ENCODE results near the gene KLK15. TPM values are rescaled to one million over a fixed set of nuclear protein-coding genes. Genes with fewer than 3 reads are reported as not detected.

KLK15 gene
- total and polyA plus RNA-seq, 2 of the 4 experiments (the other 2 are of a cell fraction) = not detected

- 100% methylated on average over 1 of the region's 3 CpGs; no CpG with 5 or more reads in 1 of the 2 experiments for WGBS, 2 experiments (ENCODE audit: extremely low coverage in 2 of 2, insufficient read length in 1 of 2)
- Histone ChIP-seq H3K9ac (ENCODE audit: low read depth, low read length) (no peak overlapping the region), H2AK9ac (replicated peaks; ENCODE audit: low read depth, low read length, poor library complexity) (no peak overlapping the region), H3K4me1 (ENCODE audit: control insufficient read depth, insufficient read depth, low read length) (peaks cover 3% of the 10 kb centered on the region; the same call in 1 of the 2 replicates), H3K14ac (replicated peaks; ENCODE audit: low read depth, low read length) (no peak overlapping the region), H3K27ac (ENCODE audit: insufficient read depth, low read length) (no peak overlapping the region), H3K9me1 (ENCODE audit: insufficient read depth, low read length) (peaks cover 10% of the 10 kb centered on the region; the same call in 1 of the 2 replicates), H4K8ac (ENCODE audit: low read depth in 2 of 2, low read length in 2 of 2) (no peak overlapping the region), H2BK5ac (ENCODE audit: low read depth, low read length, poor library complexity, severe bottlenecking) (no peak overlapping the region), H3K23ac (ENCODE audit: low read depth, low read length) (no peak overlapping the region), H2BK120ac (ENCODE audit: low read depth, low read length) (no peak overlapping the region), H2AK5ac (ENCODE audit: low read depth, low read length) (no peak overlapping the region), H3K9me3 (ENCODE audit: control insufficient read depth, insufficient read depth, low read length) (no peaks in the 10 kb centered on the region), H4K5ac (ENCODE audit: low read depth, low read length) (no peak overlapping the region), H2BK20ac (ENCODE audit: low read depth, low read length) (no peak overlapping the region), H3K27me3 (ENCODE audit: control insufficient read depth, insufficient read depth, low read length) (no peaks in the 10 kb centered on the region), H3K4ac (ENCODE audit: low read depth, low read length) (no peak overlapping the region), H3K36me3 (ENCODE audit: control insufficient read depth, insufficient read depth, low read length) (peaks cover 37% of the 10 kb centered on the region), H2AFZ (replicated peaks; ENCODE audit: low read length, poor library complexity) (no peak overlapping the region), H2BK15ac (ENCODE audit: low read depth, low read length) (no peak overlapping the region), H3K4me2 (ENCODE audit: low read depth, low read length) (no peak overlapping the region), H3K4me3 (ENCODE audit: insufficient read depth, low read depth, low read length) (no peak overlapping the region), H4K91ac (ENCODE audit: insufficient read depth, low read depth, low read length) (no peak overlapping the region), H3K56ac (ENCODE audit: extremely low read depth, insufficient read depth, low read length) (no peak overlapping the region), H3K79me1 (ENCODE audit: low read depth in 1 of 2, low read length in 2 of 2) (peaks cover 13 to 31% of the 10 kb centered on the region in 2 experiments; a peak in 3 of 4 replicates), H3K18ac (ENCODE audit: low read depth, low read length) (no peak overlapping the region), H4K20me1 (ENCODE audit: insufficient read depth, low read length) (peaks cover 75% of the 10 kb centered on the region)
- no TSS peak for BruUV-seq (replicated peaks)
- ATAC-seq (ENCODE audit: low read depth) = no peak
- TF ChIP-seq POLR2A (IDR thresholded peaks at IDR 0.05; ENCODE audit: low read depth, low read length) (no peak), BHLHE40 (IDR thresholded peaks at IDR 0.05; ENCODE audit: low read depth, low read length) (no peak), RAD21 (IDR thresholded peaks at IDR 0.05; ENCODE audit: low read length) (no peak), SMC3 (IDR thresholded peaks at IDR 0.05; ENCODE audit: low read depth, low read length) (no peak), MAFK (IDR thresholded peaks at IDR 0.05; ENCODE audit: low read depth, low read length) (no peak), CHD1 (IDR thresholded peaks at IDR 0.05; ENCODE audit: low read depth, low read length) (no peak), USF2 (IDR thresholded peaks at IDR 0.05; ENCODE audit: low read depth, low read length) (no peak), NFE2L2 (IDR thresholded peaks at IDR 0.05; ENCODE audit: low read depth, low read length) (no peak), FOS (IDR thresholded peaks at IDR 0.05; ENCODE audit: low read depth, low read length) (no peak), ELK1 (IDR thresholded peaks at IDR 0.05; ENCODE audit: borderline replicate concordance, low read depth, low read length) (no peak), MAZ (IDR thresholded peaks at IDR 0.05; ENCODE audit: borderline replicate concordance, low read depth, low read length) (no peak), MXI1 (IDR thresholded peaks at IDR 0.05; ENCODE audit: borderline replicate concordance, low read depth, low read length) (no peak), RFX5 (IDR thresholded peaks at IDR 0.05; ENCODE audit: low read depth, low read length) (no peak), CEBPB (IDR thresholded peaks at IDR 0.05; ENCODE audit: low read depth, low read length) (no peak), CTCF (conservative IDR thresholded peaks at IDR 0.05; ENCODE audit: low read depth, low read length) (no peak), RCOR1 (IDR thresholded peaks at IDR 0.05; ENCODE audit: insufficient replicate concordance, low read length) (no peak)
- in situ Hi-C loops (cut with MboI; ENCODE audit: low sequenced_read_pairs) = no loop called here
- POLR2A ChIA-PET (ENCODE audit: unreplicated experiment) = no interaction called here
- intact Hi-C loops (cut with micrococcal nuclease) = no loop called here
- dilution Hi-C loops (cut with HindIII; ENCODE audit: low sequenced_read_pairs, unreplicated experiment) = no loop called here
- no peak for DNase-seq
- CTCF ChIA-PET = no interaction called here
Measured at GRCh38 chr19:50799547-50799851, 33.9 kb downstream of the KLK15 start.

All from IMR-90 (cell line).